HG02588 (cell line): ENCODE data around the gene CLK4.
A peak's percentile ranks its signal among the peaks of the same experiment; 100 is the strongest.

ENCODE experiments used
- ATAC-seq: cut with Tn5 transposase; IDR thresholded peaks from one replicate; pipeline ENCODE4 v1.9.1; 2021; ENCODE audit warnings: mild to moderate bottlenecking, moderate library complexity; ENCODE audit not compliant: unreplicated experiment

Gene CLK4

GRCh38 chr5:178589180-178590140 is 37.4 kb downstream of the CLK4 start:
- no peak for ATAC-seq

DNA sequence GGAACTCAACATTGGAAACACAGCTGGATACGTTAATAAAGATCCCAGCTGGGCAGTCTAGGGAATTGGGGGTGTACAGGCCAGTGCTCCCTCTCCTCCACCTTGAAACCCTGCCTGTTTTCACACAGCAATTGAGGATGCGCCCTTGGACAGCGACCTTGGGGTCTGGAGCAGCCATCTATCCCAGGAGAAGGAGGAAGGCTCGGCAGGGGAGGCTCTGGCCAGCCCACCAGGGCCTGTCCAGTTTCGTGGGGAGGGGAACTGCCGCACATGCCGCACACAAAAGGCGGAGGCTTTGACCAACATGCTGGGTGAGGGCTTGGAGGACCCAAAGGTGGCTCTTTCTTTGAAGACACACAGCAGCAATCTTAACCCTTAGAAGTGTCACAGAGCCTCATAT is 38.1 kb downstream of the CLK4 start:
- ATAC-seq = no peak

DNA sequence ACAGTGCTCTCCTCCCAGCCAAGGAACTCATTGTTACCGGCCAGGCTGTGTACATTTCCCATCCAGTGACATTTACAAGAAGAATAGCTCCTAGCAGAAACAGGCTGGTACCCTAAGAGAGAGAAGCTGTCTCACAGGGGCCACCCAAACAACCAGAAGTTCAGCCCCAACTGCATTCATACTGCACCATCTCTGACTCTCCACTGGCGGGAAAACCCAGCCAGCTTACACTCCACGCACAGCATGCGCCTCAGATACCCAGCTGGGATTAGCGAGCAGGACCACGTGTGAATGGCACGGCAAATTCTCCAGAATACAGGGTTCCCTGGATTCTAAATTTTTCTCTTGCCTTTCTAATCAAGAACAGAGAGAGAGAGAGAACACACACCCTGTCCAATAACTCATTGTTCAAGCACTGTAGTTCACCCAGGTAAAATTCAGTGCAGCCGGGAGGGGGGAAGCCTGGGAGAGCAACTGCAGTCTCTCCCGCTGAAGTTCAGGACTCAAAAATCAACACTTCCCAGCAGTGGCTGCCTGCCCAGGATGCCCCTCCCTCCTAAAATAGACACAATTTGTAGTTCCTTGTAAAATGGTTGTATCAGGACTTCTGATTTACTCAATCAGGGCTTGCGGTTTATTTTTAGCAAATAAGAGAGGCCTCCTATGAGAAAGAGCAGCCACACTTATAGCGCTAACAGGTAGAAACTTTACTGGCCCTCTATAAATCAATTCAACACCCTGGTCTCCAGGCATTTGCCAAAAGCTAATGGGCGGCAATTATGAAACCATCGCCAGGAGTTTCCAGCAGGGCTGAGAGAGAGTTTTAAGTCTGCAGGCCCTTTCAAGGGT is 38.9 kb downstream of the CLK4 start:
- no peak for ATAC-seq

GRCh38 chr5:178586396-178586795 is 40.5 kb downstream of the CLK4 start:
- no peak for ATAC-seq

DNA sequence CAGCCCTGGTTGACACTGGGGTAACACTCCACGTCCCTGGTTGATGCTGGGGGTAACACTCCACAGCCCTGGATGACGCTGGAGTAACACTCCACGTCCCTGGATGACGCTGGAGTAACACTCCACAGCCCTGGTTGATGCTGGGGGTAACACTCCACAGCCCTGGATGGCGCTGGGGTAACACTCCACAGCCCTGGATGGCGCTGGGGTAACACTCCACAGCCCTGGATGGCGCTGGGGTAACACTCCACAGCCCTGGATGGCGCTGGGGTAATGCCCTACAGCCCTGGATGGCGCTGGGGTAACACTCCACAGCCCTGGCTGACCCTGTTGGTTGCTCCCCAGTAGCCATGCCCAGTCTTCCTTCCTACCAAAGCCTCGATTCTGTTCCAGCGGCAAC is 41.4 kb downstream of the CLK4 start:
- ATAC-seq = peak; percentile 76

- ATAC-seq = no peak
Observed at GRCh38 chr5:178583279-178583678, 43.6 kb downstream of the CLK4 start.

- ATAC-seq = no peak
Observed at GRCh38 chr5:178582291-178582690, 44.6 kb downstream of the CLK4 start.

DNA sequence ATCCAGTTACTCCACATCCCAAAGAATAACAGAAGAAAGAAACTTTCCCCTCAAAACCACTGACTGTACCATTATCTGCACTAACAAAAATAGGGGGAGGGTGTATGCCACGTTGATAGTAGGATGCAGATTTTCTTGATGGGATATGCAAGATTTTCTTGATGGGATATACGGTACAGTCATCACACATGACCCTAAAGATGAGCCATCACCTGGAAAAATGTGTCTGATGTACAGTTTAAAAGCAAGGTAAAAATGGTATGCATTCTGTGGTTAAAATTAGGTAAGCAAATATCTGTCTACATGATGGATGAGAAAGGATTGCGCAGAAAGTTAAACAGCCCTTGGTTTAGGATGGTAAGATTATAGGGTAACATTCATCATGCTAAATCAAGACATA is 45.2 kb downstream of the CLK4 start:
- ATAC-seq = no peak

DNA sequence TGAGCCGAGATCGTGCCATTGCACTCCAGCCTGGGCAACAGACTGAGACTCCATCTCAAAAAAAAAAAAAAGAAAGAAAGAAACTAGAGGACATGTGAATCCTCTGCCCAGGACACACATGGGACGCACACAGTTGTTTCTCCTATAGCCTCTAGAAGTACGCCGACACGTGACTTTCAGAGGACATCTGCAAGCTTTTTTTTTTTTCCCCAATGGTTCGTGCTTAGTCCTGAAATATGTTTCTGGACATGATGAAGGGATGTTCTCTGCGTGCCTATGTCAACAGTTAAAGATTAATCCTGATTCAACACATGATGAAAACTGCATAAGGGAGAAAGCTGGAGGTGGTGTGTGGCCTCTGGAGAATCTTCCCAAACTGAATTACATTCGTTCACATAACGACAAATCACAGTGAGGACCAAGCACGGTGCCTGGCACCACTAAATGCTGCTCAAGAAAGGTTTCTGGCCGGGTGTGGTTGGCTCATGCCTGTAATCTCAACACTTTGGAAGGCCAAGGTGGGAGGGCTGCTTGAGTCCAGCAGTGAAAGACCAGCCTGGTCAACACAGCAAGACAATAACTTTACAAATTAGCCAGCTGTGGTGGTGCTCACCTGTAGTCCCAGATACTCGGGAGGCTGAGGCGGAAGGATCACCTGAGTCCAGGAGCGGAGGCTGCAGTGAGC is 46.4 kb downstream of the CLK4 start:
- no peak for ATAC-seq

- no peak for ATAC-seq
Observed at GRCh38 chr5:178577944-178578343, 48.9 kb downstream of the CLK4 start.

GRCh38 chr5:178577376-178577839 is 49.4 kb downstream of the CLK4 start:
- no peak for ATAC-seq

- no peak for ATAC-seq
Observed at GRCh38 chr5:178576591-178577351, 50.1 kb downstream of the CLK4 start.

DNA sequence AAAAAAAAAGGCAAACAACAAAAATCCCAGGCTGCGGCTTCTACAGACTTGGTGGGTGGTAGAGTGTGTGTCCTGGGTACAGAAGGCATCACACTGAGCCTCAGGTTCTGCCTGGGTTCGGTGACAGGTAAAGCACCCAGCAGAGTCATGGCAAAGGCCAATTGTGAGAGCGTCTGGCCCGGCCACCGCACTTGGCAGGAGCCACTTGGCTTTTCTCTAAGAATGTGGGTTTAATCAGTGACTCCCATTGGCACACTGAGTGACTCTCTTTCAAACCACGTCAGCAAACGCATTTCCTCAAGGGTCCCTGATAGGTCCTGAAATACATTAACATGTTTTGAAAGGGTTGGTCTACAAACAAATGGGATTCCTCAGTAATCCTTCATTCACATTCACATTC is 53.6 kb downstream of the CLK4 start:
- no peak for ATAC-seq

GRCh38 chr5:178572617-178573016 is 54.2 kb downstream of the CLK4 start:
- ATAC-seq = no peak

GRCh38 chr5:178569485-178569884 is 57.4 kb downstream of the CLK4 start:
- ATAC-seq = no peak

GRCh38 chr5:178564811-178565550 is 61.9 kb downstream of the CLK4 start:
- ATAC-seq = no peak

- ATAC-seq = no peak
Observed at GRCh38 chr5:178564397-178564796, 62.5 kb downstream of the CLK4 start.

DNA sequence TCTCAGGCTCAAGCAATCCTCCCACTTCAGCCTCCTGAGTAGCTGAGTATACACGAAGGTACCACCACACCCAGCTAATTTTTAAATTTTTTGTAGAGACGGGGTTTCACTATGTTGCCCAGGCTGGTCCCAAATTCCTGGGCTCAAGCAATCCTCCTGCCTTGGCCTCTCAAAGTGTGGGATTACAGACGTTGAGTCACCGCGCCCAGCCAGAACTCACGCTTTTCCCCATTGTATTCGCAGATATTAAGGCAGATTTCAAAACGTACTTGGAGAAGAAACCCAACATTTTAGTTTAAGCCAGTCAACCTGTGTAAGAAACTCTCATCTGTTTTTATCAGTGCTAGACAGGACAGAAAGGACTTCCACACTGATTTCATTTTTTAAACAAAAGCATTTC is 63.2 kb downstream of the CLK4 start:
- no peak for ATAC-seq

GRCh38 chr5:178561746-178562264 is 65.0 kb downstream of the CLK4 start:
- ATAC-seq = no peak
